GM12873 (cell line): ENCODE data around the gene CRNN.

ENCODE experiments used
- CTCF ChIP-seq: IDR thresholded peaks from 2 replicates; pipeline ENCODE4 v1.5.1; 2012; ENCODE audit warnings: low read depth, mild to moderate bottlenecking, moderate library complexity, low read length, control low read depth; ENCODE audit not compliant: insufficient read depth; ENCODE audit errors: missing control alignments

CRNN gene

GRCh38 chr1:152457071-152457470 lies 43.0 kb upstream of the CRNN start:
- TF ChIP-seq CTCF: no peak

DNA sequence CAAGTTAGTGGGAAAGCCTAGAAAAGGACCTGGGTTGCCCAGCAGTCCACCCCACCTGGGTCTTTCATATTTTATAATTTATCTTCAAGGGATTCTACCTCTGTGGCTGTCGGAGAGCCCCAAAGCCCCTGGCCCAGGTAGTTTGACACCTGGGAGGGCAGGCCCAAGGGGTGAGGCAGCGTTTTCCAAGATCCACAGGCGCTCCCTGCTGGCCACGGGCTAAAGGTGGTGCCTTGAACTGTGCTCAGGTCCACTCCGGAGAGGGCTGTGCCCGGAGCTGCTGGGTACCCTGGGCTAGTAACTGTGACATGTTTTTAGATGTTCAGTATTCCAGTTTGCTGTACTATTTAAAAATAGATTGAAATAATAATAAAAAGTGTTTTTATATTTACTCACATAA lies 37.2 kb upstream of the CRNN start:
- peak; percentile 26 for TF ChIP-seq CTCF

DNA sequence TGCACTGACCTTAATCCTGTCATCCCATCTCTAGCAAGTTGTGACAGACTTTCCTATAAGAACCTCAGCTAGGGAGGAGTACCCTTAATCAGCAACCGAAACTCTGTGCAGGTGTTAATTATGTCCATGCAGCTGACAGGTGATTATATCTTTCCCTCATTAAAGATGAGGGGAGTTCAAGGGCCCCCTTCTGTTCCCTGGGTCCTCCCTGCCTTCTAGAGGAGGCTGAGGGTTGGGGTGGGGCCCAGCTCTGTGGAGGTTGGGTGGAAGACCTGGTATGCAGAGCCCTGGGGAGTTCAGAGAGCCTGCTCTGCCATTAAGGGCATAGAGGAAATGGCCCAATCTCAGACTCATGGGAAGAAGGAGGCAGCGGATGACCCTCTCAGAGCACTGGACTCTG lies 35.6 kb upstream of the CRNN start:
- no peak for TF ChIP-seq CTCF

- TF ChIP-seq CTCF: no peak
These were observed 34.4 kb upstream of the CRNN start for GRCh38 chr1:152448496-152448895.

GRCh38 chr1:152448095-152448494 lies 34.0 kb upstream of the CRNN start:
- no peak for TF ChIP-seq CTCF

DNA sequence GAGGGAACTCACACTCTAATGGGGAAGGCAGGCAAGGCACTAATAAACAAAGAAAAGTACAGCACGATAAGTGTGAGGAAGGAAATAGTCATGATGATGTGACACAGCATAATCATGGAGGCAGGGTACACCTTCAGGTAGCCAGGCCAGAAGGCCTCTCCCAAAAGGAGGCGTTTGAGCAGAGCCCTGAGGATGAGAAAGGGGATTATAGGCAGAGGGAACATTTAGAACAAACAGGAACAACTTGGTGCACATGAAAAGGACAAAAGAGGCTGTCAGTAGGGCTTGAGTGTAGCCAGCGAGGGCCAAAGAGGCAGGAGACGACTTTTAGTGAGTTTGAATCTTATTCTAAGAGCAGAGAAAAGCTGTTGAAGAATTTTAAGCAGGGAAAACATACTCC lies 33.4 kb upstream of the CRNN start:
- no peak for TF ChIP-seq CTCF

DNA sequence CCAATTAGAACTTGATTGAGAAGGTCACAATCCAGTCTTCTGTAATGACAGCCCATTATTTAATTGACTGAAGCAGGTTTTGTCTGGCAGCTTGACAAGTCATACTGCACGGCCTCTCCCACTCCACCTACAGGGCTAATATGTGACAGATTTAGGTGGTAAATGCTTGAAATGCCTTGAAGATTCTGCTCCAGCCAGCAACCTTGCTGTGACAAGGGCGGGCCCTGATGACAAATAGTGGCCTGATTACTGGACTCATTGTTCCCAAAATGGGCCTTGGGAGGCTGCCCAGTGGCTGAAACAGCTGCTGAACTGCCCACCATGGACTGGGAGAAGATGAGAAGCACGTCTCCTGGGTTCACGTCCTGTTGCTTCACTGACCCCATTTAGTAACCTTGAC lies 30.0 kb upstream of the CRNN start:
- no peak for TF ChIP-seq CTCF

DNA sequence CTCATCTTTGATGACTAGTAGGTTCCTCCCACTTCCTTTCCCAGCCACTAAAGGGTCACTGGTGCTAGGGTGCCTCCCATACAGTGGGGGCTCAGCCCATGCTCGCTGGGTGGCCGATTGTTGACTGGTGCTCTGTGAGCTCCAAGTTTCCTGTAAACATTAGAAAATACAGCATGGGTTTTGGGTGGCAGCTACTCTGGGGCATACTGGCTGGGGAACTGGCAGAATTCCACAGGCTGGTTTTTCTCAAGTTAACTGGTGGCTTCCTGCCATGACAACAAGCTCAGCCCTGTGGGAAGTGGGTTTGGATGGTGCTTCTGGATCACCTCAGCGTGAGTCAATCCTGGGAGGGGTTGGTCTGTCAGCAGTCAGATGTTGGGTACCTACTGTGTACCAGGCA lies 28.7 kb upstream of the CRNN start:
- TF ChIP-seq CTCF: no peak
